ENCODE results near the gene NELL2. TPM values are rescaled to one million over a fixed set of nuclear protein-coding genes. Genes with fewer than 3 reads are reported as not detected.

NELL2 gene
- total and polyA plus RNA-seq, 9 of the 15 experiments (the other 6 are each of a cell fraction or from before 2014, with no cell fraction given): 0.32 to 1.1 (median 0.53) TPM

GRCh38 chr12:44778863-44779262 lies 97.3 kb downstream of the NELL2 start:
- no TSS peak for BruUV-seq (replicated peaks)
- FAIRE-seq: no peak
- no peak overlapping the region for H3K27ac ChIP-seq (ENCODE audit: extremely low read depth, low read depth, low read length)
- POLR2A ChIA-PET: no interaction called here
- intact Hi-C loops (cut with micrococcal nuclease) (loop anchor here (5.0 kb wide), 1 partner anchor 148 kb away; no protein-coding TSS in a partner anchor), in situ Hi-C loops (cut with MboI) (no loop called here)
- CTCF ChIA-PET (ENCODE audit: low intra/inter-chr PET ratio): no interaction called here
- 0% methylated on average over 1 of the region's 1 CpG for WGBS (ENCODE audit: insufficient coverage, low coverage, missing lambda C conversion rate)
- H3K9me1 ChIP-seq (ENCODE audit: control insufficient read depth, insufficient read depth, low read length): no peaks in the 10 kb centered on the region
- H3K4me2 ChIP-seq (ENCODE audit: insufficient read depth, low read length): no peak overlapping the region
- no peak overlapping the region for H3K9ac ChIP-seq (ENCODE audit: insufficient read depth in 1 of 2, low read depth in 2 of 2, low read length in 2 of 2)
- no peaks in the 10 kb centered on the region for H3K27me3 ChIP-seq (ENCODE audit: control insufficient read depth in 2 of 2, insufficient read depth in 2 of 2, low read length in 2 of 2)
- H2AFZ ChIP-seq (ENCODE audit: low read depth, low read length): no peak overlapping the region
- no peaks in the 10 kb centered on the region for H4K20me1 ChIP-seq (replicated peaks; ENCODE audit: control insufficient read depth, insufficient read depth, low read length)
- no peaks in the 10 kb centered on the region for H3K4me1 ChIP-seq (replicated peaks in 1 of 2; ENCODE audit: control insufficient read depth in 2 of 2, insufficient read depth in 2 of 2, low read length in 2 of 2)
- no peak for DNase-seq (ENCODE audit: extremely low read depth in 1 of 4, low spot score in 3 of 4)
- H3K4me3 ChIP-seq: no peak overlapping the region
- H3K36me3 ChIP-seq (ENCODE audit: control insufficient read depth, insufficient read depth, low read length): no peaks in the 10 kb centered on the region
- ATAC-seq: no peak
- TF ChIP-seq CHCHD3 (CRISPR knock-in tag; IDR thresholded peaks at IDR 0.05): no peak
- TF ChIP-seq RB1 (IDR thresholded peaks at IDR 0.05; ENCODE audit: low read depth): no peak
- TF ChIP-seq UBTF (IDR thresholded peaks at IDR 0.05; ENCODE audit: borderline replicate concordance in 1 of 2, low read depth in 2 of 2, low read length in 2 of 2): no peak
- no peak for TF ChIP-seq ZNF232 (CRISPR knock-in tag; IDR thresholded peaks at IDR 0.05)
- no peak for TF ChIP-seq RAD51 (IDR thresholded peaks at IDR 0.05; ENCODE audit: borderline replicate concordance, low read depth)
- no peak for TF ChIP-seq USF2 (CRISPR knock-in tag; IDR thresholded peaks at IDR 0.05)
- no peak for TF ChIP-seq SIN3B (IDR thresholded peaks at IDR 0.05; ENCODE audit: low read depth)
- no peak for TF ChIP-seq PTTG1 (tag; IDR thresholded peaks at IDR 0.05; ENCODE audit: low read depth)
- TF ChIP-seq ATF2 (CRISPR knock-in tag; IDR thresholded peaks at IDR 0.05): no peak
- no peak for TF ChIP-seq MED1 (CRISPR knock-in tag; IDR thresholded peaks at IDR 0.05; ENCODE audit: borderline replicate concordance)
- TF ChIP-seq SMARCC2 (IDR thresholded peaks at IDR 0.05; ENCODE audit: low read depth): no peak
- TF ChIP-seq ZNF444 (CRISPR knock-in tag; IDR thresholded peaks at IDR 0.05): no peak
- H3K79me2 ChIP-seq (ENCODE audit: control insufficient read depth, insufficient read depth, low read length): no peaks in the 10 kb centered on the region
- no peaks in the 10 kb centered on the region for H3K9me3 ChIP-seq (replicated peaks; ENCODE audit: control insufficient read depth, insufficient read depth, low read depth, low read length)

Data from K562 (cell line).